Karpas-422 (cell line): ENCODE results near the gene KIT. TPM values are rescaled to one million over a fixed set of nuclear protein-coding genes. Genes with fewer than 3 reads are reported as not detected.

Source experiments
- DNase-seq: peaks from one replicate; pipeline ENCODE4 v3.0.0-alpha.2; 2015
- H2AFZ ChIP-seq: fragments of 200-600 bp; sonication (generic); 2 replicates; pipeline ENCODE4 v1.6.1; 2014; ENCODE audit warnings: antibody characterized with exemption, low read length, mixed read lengths
- H3K27ac ChIP-seq: fragments of 200-600 bp; sonication (generic); 2 replicates; pipeline ENCODE4 v1.5.1; 2014; ENCODE audit warnings: mild to moderate bottlenecking, low read length, moderate library complexity
- H3K27me3 ChIP-seq: fragments of 200-600 bp; sonication (generic); 2 replicates; pipeline ENCODE4 v1.6.1; 2014; ENCODE audit warnings: low read length, mixed read lengths
- H3K36me3 ChIP-seq: fragments of 200-600 bp; sonication (generic); 2 replicates; pipeline ENCODE4 v1.6.1; 2014; ENCODE audit warnings: low read length, mixed read lengths; ENCODE audit not compliant: insufficient read depth
- H3K4me1 ChIP-seq: fragments of 200-600 bp; sonication (generic); 2 replicates; pipeline ENCODE4 v1.6.1; 2014; ENCODE audit warnings: mild to moderate bottlenecking, low read length, mixed read lengths
- H3K4me2 ChIP-seq: fragments of 200-600 bp; sonication (generic); 2 replicates; pipeline ENCODE4 v1.6.1; 2014; ENCODE audit warnings: low read length, low read depth, mild to moderate bottlenecking; ENCODE audit not compliant: poor library complexity, severe bottlenecking
- H3K4me3 ChIP-seq: fragments of 200-600 bp; sonication (generic); 2 replicates; pipeline ENCODE4 v1.5.1; 2014; ENCODE audit warnings: mild to moderate bottlenecking, antibody characterized with exemption, low read length, mixed read lengths
- H3K79me2 ChIP-seq: fragments of 200-600 bp; sonication (generic); 2 replicates; pipeline ENCODE4 v1.6.1; 2014; ENCODE audit warnings: mild to moderate bottlenecking, low read length, mixed read lengths
- H3K9ac ChIP-seq: fragments of 200-600 bp; sonication (generic); 2 replicates; pipeline ENCODE4 v1.6.0; 2014; ENCODE audit warnings: low read length
- H3K9me2 ChIP-seq: fragments of 200-600 bp; sonication (generic), shearing (Covaris generic); replicated peaks from 2 replicates; pipeline ENCODE4 v1.6.0; 2014; ENCODE audit warnings: mild to moderate bottlenecking, low read length, moderate library complexity; ENCODE audit not compliant: insufficient read depth
- H3K9me3 ChIP-seq: fragments of 300-700, 200-600 bp; sonication (generic); 2 replicates; pipeline ENCODE4 v1.6.1; 2014; ENCODE audit warnings: low read length, mixed read lengths
- H4K20me1 ChIP-seq: fragments of 200-600 bp; sonication (generic); 2 replicates; pipeline ENCODE4 v1.6.1; 2014; ENCODE audit warnings: mild to moderate bottlenecking, antibody characterized with exemption, low read length, low read depth; ENCODE audit not compliant: insufficient read depth
- total RNA-seq: library from RNA; depleted of rRNA; stranded (reverse); fragments of >200 nt; shearing (Covaris generic); gene quantifications from 2 replicates; pipeline ENCODE4 v1.2.3, GENCODE V29; 2014; ENCODE audit warnings: low replicate concordance

KIT gene
- total RNA-seq, 1 experiment from 2014 or later = not detected

GRCh38 chr4:54744487-54744886 lies 86.7 kb downstream of the KIT start:
- no peaks in the 10 kb centered on the region for H3K9me3 ChIP-seq
- H4K20me1 ChIP-seq = no peaks in the 10 kb centered on the region
- no peaks in the 10 kb centered on the region for H3K4me1 ChIP-seq
- no peaks in the 10 kb centered on the region for H3K27me3 ChIP-seq
- H3K4me2 ChIP-seq = no peak overlapping the region
- no peak overlapping the region for H3K4me3 ChIP-seq
- H2AFZ ChIP-seq = no peak overlapping the region
- no peak for DNase-seq
- H3K79me2 ChIP-seq = no peaks in the 10 kb centered on the region
- H3K9ac ChIP-seq = no peak overlapping the region
- H3K36me3 ChIP-seq = no peaks in the 10 kb centered on the region
- H3K9me2 ChIP-seq = no peaks in the 10 kb centered on the region
- H3K27ac ChIP-seq = no peak overlapping the region

- no peaks in the 10 kb centered on the region for H4K20me1 ChIP-seq
- H3K4me1 ChIP-seq = no peaks in the 10 kb centered on the region
- no peak overlapping the region for H2AFZ ChIP-seq
- H3K9me2 ChIP-seq = no peaks in the 10 kb centered on the region
- no peak for DNase-seq
- H3K27me3 ChIP-seq = no peaks in the 10 kb centered on the region
- no peaks in the 10 kb centered on the region for H3K36me3 ChIP-seq
- H3K79me2 ChIP-seq = no peaks in the 10 kb centered on the region
- no peak overlapping the region for H3K4me2 ChIP-seq
- no peak overlapping the region for H3K27ac ChIP-seq
- H3K9ac ChIP-seq = no peak overlapping the region
- no peak overlapping the region for H3K4me3 ChIP-seq
- no peaks in the 10 kb centered on the region for H3K9me3 ChIP-seq
Measured at GRCh38 chr4:54745031-54745770, 87.4 kb downstream of the KIT start.

- Histone ChIP-seq H3K79me2 (no peaks in the 10 kb centered on the region), H3K4me1 (no peaks in the 10 kb centered on the region), H4K20me1 (no peaks in the 10 kb centered on the region), H3K9ac (no peak overlapping the region), H2AFZ (no peak overlapping the region), H3K27ac (no peak overlapping the region), H3K4me3 (no peak overlapping the region), H3K9me2 (no peaks in the 10 kb centered on the region), H3K27me3 (no peaks in the 10 kb centered on the region), H3K4me2 (no peak overlapping the region), H3K9me3 (no peaks in the 10 kb centered on the region), H3K36me3 (no peaks in the 10 kb centered on the region)
- DNase-seq = no peak
Measured at GRCh38 chr4:54746218-54746617, 88.5 kb downstream of the KIT start.

- DNase-seq = no peak
- Histone ChIP-seq H3K27me3 (no peaks in the 10 kb centered on the region), H3K4me1 (no peaks in the 10 kb centered on the region), H4K20me1 (no peaks in the 10 kb centered on the region), H3K79me2 (no peaks in the 10 kb centered on the region), H3K27ac (no peak overlapping the region), H3K9me3 (no peaks in the 10 kb centered on the region), H2AFZ (no peak overlapping the region), H3K36me3 (no peaks in the 10 kb centered on the region), H3K4me2 (no peak overlapping the region), H3K9me2 (no peaks in the 10 kb centered on the region), H3K9ac (no peak overlapping the region), H3K4me3 (no peak overlapping the region)
Measured at GRCh38 chr4:54750341-54750740, 92.6 kb downstream of the KIT start.

- Histone ChIP-seq H3K9me3 (no peaks in the 10 kb centered on the region), H3K36me3 (no peaks in the 10 kb centered on the region), H3K4me3 (no peak overlapping the region), H3K79me2 (no peaks in the 10 kb centered on the region), H2AFZ (no peak overlapping the region), H3K27ac (no peak overlapping the region), H3K9ac (no peak overlapping the region), H3K27me3 (no peaks in the 10 kb centered on the region), H4K20me1 (no peaks in the 10 kb centered on the region), H3K4me2 (no peak overlapping the region), H3K9me2 (no peaks in the 10 kb centered on the region), H3K4me1 (no peaks in the 10 kb centered on the region)
- DNase-seq = no peak
Measured at GRCh38 chr4:54754394-54754793, 96.6 kb downstream of the KIT start.

- H3K9me3 ChIP-seq = no peaks in the 10 kb centered on the region
- H3K79me2 ChIP-seq = no peaks in the 10 kb centered on the region
- no peak for DNase-seq
- H3K4me2 ChIP-seq = no peak overlapping the region
- no peaks in the 10 kb centered on the region for H3K4me1 ChIP-seq
- no peak overlapping the region for H2AFZ ChIP-seq
- H3K9me2 ChIP-seq = no peaks in the 10 kb centered on the region
- no peaks in the 10 kb centered on the region for H3K36me3 ChIP-seq
- no peaks in the 10 kb centered on the region for H4K20me1 ChIP-seq
- H3K27me3 ChIP-seq = no peaks in the 10 kb centered on the region
- no peak overlapping the region for H3K9ac ChIP-seq
- H3K27ac ChIP-seq = no peak overlapping the region
- no peak overlapping the region for H3K4me3 ChIP-seq
Measured at GRCh38 chr4:54764476-54764875, 106.7 kb downstream of the KIT start.

GRCh38 chr4:54767376-54767775 lies 109.6 kb downstream of the KIT start:
- Histone ChIP-seq H3K4me1 (no peaks in the 10 kb centered on the region), H3K4me3 (no peak overlapping the region), H4K20me1 (no peaks in the 10 kb centered on the region), H3K27me3 (no peaks in the 10 kb centered on the region), H3K4me2 (no peak overlapping the region), H2AFZ (no peak overlapping the region), H3K9me3 (no peaks in the 10 kb centered on the region), H3K9me2 (no peaks in the 10 kb centered on the region), H3K79me2 (no peaks in the 10 kb centered on the region), H3K27ac (no peak overlapping the region), H3K9ac (no peak overlapping the region), H3K36me3 (no peaks in the 10 kb centered on the region)
- no peak for DNase-seq

GRCh38 chr4:54773022-54773421 lies 115.3 kb downstream of the KIT start:
- Histone ChIP-seq H3K36me3 (no peaks in the 10 kb centered on the region), H3K4me1 (no peaks in the 10 kb centered on the region), H3K4me2 (no peak overlapping the region), H3K79me2 (no peaks in the 10 kb centered on the region), H4K20me1 (no peaks in the 10 kb centered on the region), H3K4me3 (no peak overlapping the region), H3K27me3 (0 out of 2 replicates have a peak, but pooled peaks cover 3% of the 10 kb centered on the region), H3K9me3 (no peaks in the 10 kb centered on the region), H2AFZ (no peak overlapping the region), H3K27ac (no peak overlapping the region), H3K9ac (no peak overlapping the region), H3K9me2 (no peaks in the 10 kb centered on the region)
- DNase-seq = no peak
